Subcutaneous abdominal adipose tissue (tissue), 5 donors: Measurements from ENCODE around the gene TMEM86B.
A peak's percentile ranks its signal among the peaks of the same experiment; 100 is the strongest.

Experiments
- H3K27ac ChIP-seq: one replicate; pipeline ENCODE4 v1.7.0; 2013; ENCODE audit warnings: low read depth, mild to moderate bottlenecking, inconsistent platforms, low read length, moderate library complexity
- H3K27me3 ChIP-seq, 5 donors: one replicate each; pipeline ENCODE4 v1.7.0; 2013; ENCODE audit warnings: low read length in 5 of 5, inconsistent platforms in 1 of 5; ENCODE audit not compliant: control insufficient read depth in 5 of 5, insufficient read depth in 4 of 5
- H3K36me3 ChIP-seq, 5 donors: one replicate each; pipeline ENCODE4 v1.7.0; 2013; ENCODE audit warnings: low read length in 5 of 5; ENCODE audit not compliant: control insufficient read depth in 5 of 5, insufficient read depth in 5 of 5
- H3K4me1 ChIP-seq, 5 donors: one replicate each; pipeline ENCODE4 v1.7.0; 2013; ENCODE audit warnings: low read length in 5 of 5, mild to moderate bottlenecking in 3 of 5, moderate library complexity in 1 of 5; ENCODE audit not compliant: control insufficient read depth in 5 of 5, insufficient read depth in 5 of 5
- H3K4me3 ChIP-seq, 5 donors: one replicate each; pipeline ENCODE4 v1.7.0; 2013; ENCODE audit warnings: low read length in 5 of 5, low read depth in 1 of 5
- H3K9ac ChIP-seq, 5 donors: one replicate each; pipeline ENCODE4 v1.7.0; 2013; ENCODE audit warnings: low read length in 5 of 5, mild to moderate bottlenecking in 4 of 5, moderate library complexity in 3 of 5
- H3K9me3 ChIP-seq, 5 donors: one replicate each; pipeline ENCODE4 v1.7.0; 2013; ENCODE audit warnings: low read length in 5 of 5; ENCODE audit not compliant: control insufficient read depth in 5 of 5
- donor health status: healthy.
- donor health status: healthy.
- donor health status: healthy.
- donor health status: healthy.
- donor health status: healthy.

The TMEM86B gene

GRCh38 chr19:55250262-55251036 lies 21.9 kb upstream of the TMEM86B start:
- no peak overlapping the region for H3K9ac ChIP-seq
- H3K27me3 ChIP-seq, result no peaks in the 10 kb centered on the region
- H3K36me3 ChIP-seq, result peaks cover 0 to 20% (median 18%) of the 10 kb centered on the region in 5 donors
- no peaks in the 10 kb centered on the region for H3K9me3 ChIP-seq
- H3K27ac ChIP-seq, result no peak overlapping the region
- H3K4me3 ChIP-seq, result no peak overlapping the region
- H3K4me1 ChIP-seq, result peaks cover 9 to 64% (median 53%) of the 10 kb centered on the region in 5 donors

- peaks cover 7 to 58% (median 47%) of the 10 kb centered on the region in 5 donors for H3K4me1 ChIP-seq
Measured at GRCh38 chr19:55249841-55250240, 21.3 kb upstream of the TMEM86B start.

GRCh38 chr19:55248704-55249103 lies 20.1 kb upstream of the TMEM86B start:
- H3K27me3 ChIP-seq, result no peaks in the 10 kb centered on the region
- H3K4me3 ChIP-seq, result no peak overlapping the region
- no peaks in the 10 kb centered on the region for H3K9me3 ChIP-seq
- H3K4me1 ChIP-seq, result peaks cover 3 to 47% (median 36%) of the 10 kb centered on the region in 5 donors
- no peak overlapping the region for H3K9ac ChIP-seq
- H3K27ac ChIP-seq, result no peak overlapping the region
- peaks cover 0 to 38% (median 35%) of the 10 kb centered on the region in 5 donors for H3K36me3 ChIP-seq

More at GRCh38 chr19:55249841-55250240, 21.3 kb upstream of the TMEM86B start:
- Histone ChIP-seq H3K36me3 (peaks cover 0 to 26% (median 24%) of the 10 kb centered on the region in 5 donors), H3K9ac (no peak overlapping the region), H3K4me3 (no peak overlapping the region), H3K27ac (no peak overlapping the region), H3K9me3 (no peaks in the 10 kb centered on the region), H3K27me3 (no peaks in the 10 kb centered on the region)

- Histone ChIP-seq H3K27me3 (no peaks in the 10 kb centered on the region), H3K27ac (no peak overlapping the region), H3K9ac (peak overlapping the region in 2 of 5 donors; percentile 11 to 33), H3K4me3 (no peak overlapping the region), H3K4me1 (peaks cover 3 to 42% (median 31%) of the 10 kb centered on the region in 5 donors), H3K36me3 (peaks cover 0 to 43% (median 39%) of the 10 kb centered on the region in 5 donors), H3K9me3 (no peaks in the 10 kb centered on the region)
Measured at GRCh38 chr19:55248166-55248675, 19.7 kb upstream of the TMEM86B start.

GRCh38 chr19:55247621-55248099 lies 19.1 kb upstream of the TMEM86B start:
- peaks cover 0 to 47% (median 42%) of the 10 kb centered on the region in 5 donors for H3K36me3 ChIP-seq

GRCh38 chr19:55246462-55247451 lies 18.2 kb upstream of the TMEM86B start:
- Histone ChIP-seq H3K9ac (no peak overlapping the region), H3K27ac (no peak overlapping the region), H3K36me3 (peaks cover 0 to 56% (median 51%) of the 10 kb centered on the region in 5 donors), H3K27me3 (no peaks in the 10 kb centered on the region), H3K9me3 (no peaks in the 10 kb centered on the region), H3K4me1 (peaks cover 3 to 31% (median 23%) of the 10 kb centered on the region in 5 donors), H3K4me3 (no peak overlapping the region)

More at GRCh38 chr19:55247621-55248099, 19.1 kb upstream of the TMEM86B start:
- Histone ChIP-seq H3K9ac (peak overlapping the region in 1 of 5 donors; percentile 11), H3K9me3 (no peaks in the 10 kb centered on the region), H3K27me3 (no peaks in the 10 kb centered on the region), H3K4me3 (no peak overlapping the region), H3K4me1 (peaks cover 3 to 37% (median 25%) of the 10 kb centered on the region in 5 donors), H3K27ac (no peak overlapping the region)

GRCh38 chr19:55245236-55245904 lies 16.8 kb upstream of the TMEM86B start:
- Histone ChIP-seq H3K4me3 (no peak overlapping the region), H3K9me3 (no peaks in the 10 kb centered on the region), H3K27ac (no peak overlapping the region), H3K27me3 (no peaks in the 10 kb centered on the region), H3K9ac (no peak overlapping the region), H3K36me3 (peaks cover 0 to 69% (median 63%) of the 10 kb centered on the region in 5 donors), H3K4me1 (peaks cover 3 to 22% (median 19%) of the 10 kb centered on the region in 5 donors)

GRCh38 chr19:55244004-55244680 lies 15.6 kb upstream of the TMEM86B start:
- Histone ChIP-seq H3K4me3 (no peak overlapping the region), H3K36me3 (peaks cover 0 to 79% (median 72%) of the 10 kb centered on the region in 5 donors), H3K9ac (no peak overlapping the region), H3K27me3 (no peaks in the 10 kb centered on the region), H3K27ac (no peak overlapping the region), H3K9me3 (no peaks in the 10 kb centered on the region), H3K4me1 (peaks cover 3 to 20% (median 17%) of the 10 kb centered on the region in 5 donors)

GRCh38 chr19:55242517-55242916 lies 14.0 kb upstream of the TMEM86B start:
- Histone ChIP-seq H3K36me3 (peaks cover 0 to 95% (median 88%) of the 10 kb centered on the region in 5 donors), H3K9ac (no peak overlapping the region), H3K4me1 (peaks cover 0 to 4% (median 3%) of the 10 kb centered on the region in 5 donors), H3K4me3 (no peak overlapping the region), H3K27me3 (no peaks in the 10 kb centered on the region), H3K9me3 (no peaks in the 10 kb centered on the region), H3K27ac (no peak overlapping the region)
